GM12892 (cell line): ENCODE results near the gene SRRM3.
"Not testable (repeated sequence)": the region's sequence is repeated elsewhere in the genome, so short reads cannot be mapped to it uniquely, and the experiment has no call there.

Source experiments
- POLR2A ChIP-seq: IDR thresholded peaks from 2 replicates; pipeline ENCODE4 v1.6.1; 2011; ENCODE audit warnings: low read depth, low read length, control low read depth
- POLR2AphosphoS5 ChIP-seq: IDR thresholded peaks from 2 replicates; pipeline ENCODE4 v1.6.1; 2011; ENCODE audit warnings: low read depth, low read length, control low read depth
- TAF1 ChIP-seq: IDR thresholded peaks from 2 replicates; pipeline ENCODE4 v1.6.1; 2011; ENCODE audit warnings: low read depth, mild to moderate bottlenecking, control low read depth, low read length, borderline replicate concordance

DNA sequence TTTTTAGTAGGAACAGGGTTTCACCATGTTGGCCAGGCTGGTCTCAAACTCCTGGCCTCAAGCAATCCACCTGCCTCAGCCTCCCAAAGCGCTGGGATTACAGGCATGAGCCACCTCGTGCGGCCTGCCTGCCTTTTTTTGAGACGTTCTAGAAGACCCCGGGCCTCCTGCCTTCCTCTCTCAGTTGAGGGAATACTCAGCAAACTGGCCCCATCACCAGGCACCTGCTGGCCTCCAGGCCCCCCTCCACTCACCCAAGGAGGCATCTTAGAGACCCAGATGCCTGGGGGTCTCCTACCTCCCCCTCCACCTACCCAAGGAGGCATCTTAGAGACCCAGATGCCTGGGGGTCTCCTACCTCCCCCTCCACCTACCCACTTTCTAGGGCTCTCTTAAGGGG is 91.2 kb downstream of the SRRM3 start:
- TF ChIP-seq POLR2AphosphoS5, POLR2A, TAF1: not testable (repeated sequence)
